Calu3 (cell line): Measurements from ENCODE around the gene DTHD1. TPM values are rescaled to one million over a fixed set of nuclear protein-coding genes. Genes with fewer than 3 reads are reported as not detected.

Experiments used
- BruUV-seq: library from RNA; stranded (reverse); fragments of 400-500 nt; replicated peaks from 2 replicates; lab custom pipeline; 2021; lab: Mats Ljungman, UMichigan
- CTCF ChIA-PET: fragments of 300-600 bp; sonication (Branson Sonifier 250); formaldehyde crosslinking; loops from one replicate; lab custom pipeline; 2022; ENCODE audit warnings: antibody characterized with exemption; lab: Charles Lee
- DNase-seq: peaks from one replicate; pipeline ENCODE4 v3.0.0; 2022
- H3K27ac Mint-ChIP-seq: one replicate; pipeline ENCODE4 v1.8.0; 2022; ENCODE audit warnings: mixed read lengths; ENCODE audit not compliant: unreplicated experiment
- H3K27me3 Mint-ChIP-seq: one replicate; pipeline ENCODE4 v1.8.0; 2022; ENCODE audit warnings: mixed read lengths; ENCODE audit not compliant: unreplicated experiment
- H3K36me3 Mint-ChIP-seq: one replicate; pipeline ENCODE4 v1.8.0; 2022; ENCODE audit warnings: mild to moderate bottlenecking, moderate library complexity, mixed read lengths; ENCODE audit not compliant: insufficient read depth, unreplicated experiment
- H3K4me1 Mint-ChIP-seq: one replicate; pipeline ENCODE4 v1.8.0; 2022; ENCODE audit warnings: mild to moderate bottlenecking, low read depth, mixed read lengths; ENCODE audit not compliant: unreplicated experiment
- H3K4me3 Mint-ChIP-seq: one replicate; pipeline ENCODE4 v1.8.0; 2022; ENCODE audit warnings: mild to moderate bottlenecking, low read depth, moderate library complexity, mixed read lengths; ENCODE audit not compliant: unreplicated experiment
- H3K9me3 Mint-ChIP-seq: one replicate; pipeline ENCODE4 v1.8.0; 2022; ENCODE audit warnings: low read depth, mixed read lengths; ENCODE audit not compliant: unreplicated experiment
- CTCF ChIP-seq: fragments of 200-600 bp; IDR thresholded peaks from one replicate; pipeline ENCODE4 v1.8.0; 2022; ENCODE audit warnings: antibody characterized with exemption; ENCODE audit not compliant: unreplicated experiment
- intact Hi-C: fragments of 100-400 bp; cut with micrococcal nuclease; formaldehyde crosslinking; loops from one replicate; pipeline ENCODE4 v1.10.0; 2022; ENCODE audit not compliant: unreplicated experiment
- total RNA-seq: library from RNA; stranded (reverse); gene quantifications from 2 replicates; pipeline ENCODE4 v1.2.3, GENCODE V29; 2022

Gene DTHD1
- total RNA-seq, 1 experiment from 2014 or later: not detected

- no peaks in the 10 kb centered on the region for H3K4me1 Mint-ChIP-seq
- no peak overlapping the region for H3K4me3 Mint-ChIP-seq
- no peaks in the 10 kb centered on the region for H3K27me3 Mint-ChIP-seq
- no peak for TF ChIP-seq CTCF
- BruUV-seq: no TSS peak
- CTCF ChIA-PET: no interaction called here
- no peak for DNase-seq
- no peaks in the 10 kb centered on the region for H3K9me3 Mint-ChIP-seq
- intact Hi-C loops: no loop called here
- H3K27ac Mint-ChIP-seq: no peak overlapping the region
- no peaks in the 10 kb centered on the region for H3K36me3 Mint-ChIP-seq
Measured at GRCh38 chr4:36264207-36264826, 17.1 kb upstream of the DTHD1 start.

- Mint-ChIP-seq H3K27ac (no peak overlapping the region), H3K27me3 (no peaks in the 10 kb centered on the region), H3K4me1 (no peaks in the 10 kb centered on the region), H3K4me3 (no peak overlapping the region), H3K36me3 (no peaks in the 10 kb centered on the region), H3K9me3 (no peaks in the 10 kb centered on the region)
- TF ChIP-seq CTCF: no peak
- CTCF ChIA-PET: no interaction called here
- intact Hi-C loops: no loop called here
- no TSS peak for BruUV-seq
- no peak for DNase-seq
Measured at GRCh38 chr4:36267486-36268268, 13.7 kb upstream of the DTHD1 start.

DNA sequence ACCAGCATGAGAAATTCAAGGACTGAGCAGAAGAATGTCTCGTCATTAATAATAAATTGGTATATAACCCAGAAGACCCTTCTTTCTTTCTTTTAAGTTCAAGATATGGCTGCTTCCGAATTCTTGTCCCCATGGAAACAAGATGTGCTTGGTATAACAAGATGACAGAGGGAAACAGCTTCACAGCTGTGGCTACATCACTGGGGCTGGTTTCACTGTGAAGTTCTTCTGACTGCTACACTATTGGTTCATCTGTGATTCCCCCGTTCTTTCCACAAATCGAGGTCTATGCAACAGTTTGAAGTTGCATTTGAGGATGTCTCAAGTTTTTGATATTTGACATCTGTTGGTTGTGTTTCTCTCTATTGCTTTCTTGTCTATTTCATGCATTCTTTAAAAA lies 12.3 kb upstream of the DTHD1 start:
- no peaks in the 10 kb centered on the region for H3K36me3 Mint-ChIP-seq
- H3K9me3 Mint-ChIP-seq: no peaks in the 10 kb centered on the region
- no peak overlapping the region for H3K27ac Mint-ChIP-seq
- no peak for DNase-seq
- peaks cover under 1% of the 10 kb centered on the region for H3K4me1 Mint-ChIP-seq
- no peak overlapping the region for H3K4me3 Mint-ChIP-seq
- no TSS peak for BruUV-seq
- H3K27me3 Mint-ChIP-seq: no peaks in the 10 kb centered on the region
- intact Hi-C loops: no loop called here
- CTCF ChIA-PET: interaction anchor here (0.6 kb wide), 1 partner anchor 190 kb away, joined by 3 read pairs; no protein-coding TSS in a partner anchor
- no peak for TF ChIP-seq CTCF

- no peaks in the 10 kb centered on the region for H3K9me3 Mint-ChIP-seq
- no peak for TF ChIP-seq CTCF
- CTCF ChIA-PET: no interaction called here
- intact Hi-C loops: no loop called here
- H3K27ac Mint-ChIP-seq: no peak overlapping the region
- H3K27me3 Mint-ChIP-seq: no peaks in the 10 kb centered on the region
- peaks cover 6% of the 10 kb centered on the region for H3K4me1 Mint-ChIP-seq
- no peak overlapping the region for H3K4me3 Mint-ChIP-seq
- H3K36me3 Mint-ChIP-seq: no peaks in the 10 kb centered on the region
- DNase-seq: no peak
- BruUV-seq: no TSS peak
Measured at GRCh38 chr4:36269533-36270173, 11.8 kb upstream of the DTHD1 start.
